Stimulated activated CD4-positive, alpha-beta T cell treated with anti-CD3 and anti-CD28 coated beads, Interleukin-4, amount 100 ng/mL, for 4 hours (primary cell): Measurements from ENCODE around the gene FGD2.

ENCODE experiments used
- DNase-seq, 2 experiments: peaks; one replicate each; pipeline ENCODE4 v3.0.0-alpha.2; 2020

FGD2 gene

GRCh38 chr6:37018198-37019064 is 13.0 kb downstream of the FGD2 start:
- DNase-seq, result peak; percentile 82 to 84

GRCh38 chr6:37019065-37019450 is 13.6 kb downstream of the FGD2 start:
- DNase-seq, result no peak

- no peak for DNase-seq
Measured at GRCh38 chr6:37020381-37020780, 14.9 kb downstream of the FGD2 start.

GRCh38 chr6:37020812-37021211 is 15.4 kb downstream of the FGD2 start:
- no peak for DNase-seq

GRCh38 chr6:37021356-37022129 is 16.1 kb downstream of the FGD2 start:
- DNase-seq, result peak; percentile 48 to 72

GRCh38 chr6:37022135-37022863 is 16.8 kb downstream of the FGD2 start:
- no peak for DNase-seq

- DNase-seq, result peak; percentile 25 to 40
Measured at GRCh38 chr6:37024656-37025337, 19.3 kb downstream of the FGD2 start.

GRCh38 chr6:37025621-37026466 is 20.4 kb downstream of the FGD2 start:
- DNase-seq, result no peak

GRCh38 chr6:37027036-37027720 is 21.7 kb downstream of the FGD2 start:
- DNase-seq, result no peak

- no peak for DNase-seq
Measured at GRCh38 chr6:37027811-37028469, 22.5 kb downstream of the FGD2 start.

- peak; percentile 21 to 32 for DNase-seq
Measured at GRCh38 chr6:37029249-37029971, 24.0 kb downstream of the FGD2 start.

GRCh38 chr6:37030599-37030998 is 25.1 kb downstream of the FGD2 start:
- no peak for DNase-seq

- DNase-seq, result no peak
Measured at GRCh38 chr6:37032239-37032638, 26.8 kb downstream of the FGD2 start.

- DNase-seq, result peak in 1 of 2 experiments; percentile 40
Measured at GRCh38 chr6:37033255-37033654, 27.8 kb downstream of the FGD2 start.

GRCh38 chr6:37033819-37034795 is 28.7 kb downstream of the FGD2 start:
- no peak for DNase-seq

GRCh38 chr6:37036146-37036545 is 30.7 kb downstream of the FGD2 start:
- no peak for DNase-seq

- no peak for DNase-seq
Measured at GRCh38 chr6:37038292-37039198, 33.1 kb downstream of the FGD2 start.
